ENCODE measurements around the gene CENPM. TPM values are rescaled to one million over a fixed set of nuclear protein-coding genes. Genes with fewer than 3 reads are reported as not detected.

Gene CENPM
- total and polyA plus RNA-seq, 5 experiments from 2014 or later, result 2.1 to 7.2 (median 3.2) TPM

GRCh38 chr22:41923595-41924276, 23.2 kb downstream of the CENPM start:
- Mint-ChIP-seq H3K36me3 (no peaks in the 10 kb centered on the region), H3K4me1 (peaks cover 9 to 46% (median 33%) of the 10 kb centered on the region in 4 donors), H3K27me3 (peaks cover 0 to 3% (median 2%) of the 10 kb centered on the region in 5 donors), H3K27ac (no peak overlapping the region), H3K9me3 (no peaks in the 10 kb centered on the region), H3K4me3 (peak overlapping the region in 1 of 10 donors; percentile 7)
- DNase-seq, result no peak
- no peak for ATAC-seq
- POLR2A ChIA-PET, result interaction anchor here (1.7 to 4.7 kb wide), 2 partner anchors 10 to 16 kb away, joined by 6 to 68 read pairs; no protein-coding TSS in a partner anchor

GRCh38 chr22:41922940-41923594, 23.9 kb downstream of the CENPM start:
- H3K4me3 Mint-ChIP-seq, result no peak overlapping the region
- H3K4me1 Mint-ChIP-seq, result peaks cover 5 to 47% (median 29%) of the 10 kb centered on the region in 4 donors
- no peak for DNase-seq
- ATAC-seq, result no peak
- peak overlapping the region in 3 of 10 donors; percentile 13 to 57 (median 25) for H3K27ac Mint-ChIP-seq
- no peaks in the 10 kb centered on the region for H3K9me3 Mint-ChIP-seq
- no peaks in the 10 kb centered on the region for H3K36me3 Mint-ChIP-seq
- POLR2A ChIA-PET, result interaction anchor here (1.7 to 4.7 kb wide), 2 partner anchors 11 to 17 kb away, joined by 6 to 68 read pairs; no protein-coding TSS in a partner anchor
- H3K27me3 Mint-ChIP-seq, result peaks cover 0 to 3% (median 2%) of the 10 kb centered on the region in 5 donors

- peaks cover 3 to 44% (median 29%) of the 10 kb centered on the region in 4 donors for H3K4me1 Mint-ChIP-seq
- no peaks in the 10 kb centered on the region for H3K9me3 Mint-ChIP-seq
- no peak for DNase-seq
- H3K27ac Mint-ChIP-seq, result peak overlapping the region in 2 of 10 donors; percentile 18 to 32
- POLR2A ChIA-PET, result interaction anchor here (1.7 to 4.7 kb wide), 2 partner anchors 12 to 17 kb away, joined by 6 to 68 read pairs; no protein-coding TSS in a partner anchor
- no peaks in the 10 kb centered on the region for H3K36me3 Mint-ChIP-seq
- no peak overlapping the region for H3K4me3 Mint-ChIP-seq
- H3K27me3 Mint-ChIP-seq, result peaks cover 0 to 3% (median 2%) of the 10 kb centered on the region in 5 donors
- no peak for ATAC-seq
These were observed 24.6 kb downstream of the CENPM start for GRCh38 chr22:41922328-41922727.

GRCh38 chr22:41920271-41920976, 26.5 kb downstream of the CENPM start:
- Mint-ChIP-seq H3K9me3 (no peaks in the 10 kb centered on the region), H3K36me3 (no peaks in the 10 kb centered on the region), H3K4me1 (peaks cover 0 to 50% (median 27%) of the 10 kb centered on the region in 4 donors), H3K27me3 (peaks cover 5 to 18% (median 12%) of the 10 kb centered on the region in 5 donors), H3K4me3 (peak overlapping the region; percentile 60 to 85 (median 72)), H3K27ac (peak overlapping the region in 4 of 10 donors; percentile 33 to 81 (median 58))
- POLR2A ChIA-PET, result interaction anchor here (0.8 to 2.2 kb wide), 5 partner anchors 8 to 87 kb away, joined by 3 to 6 read pairs (median 4); partner anchors contain the start of gene SREBF2
- DNase-seq (no peak), ATAC-seq (peak in 1 of 2 donors; percentile 6)

- peak in 7 of 10 donors; percentile 37 to 78 (median 42) for DNase-seq
- peaks cover 0 to 48% (median 24%) of the 10 kb centered on the region in 4 donors for H3K4me1 Mint-ChIP-seq
- H3K27ac Mint-ChIP-seq, result peak overlapping the region in 4 of 10 donors; percentile 43 to 61 (median 52)
- peaks cover 5 to 18% (median 10%) of the 10 kb centered on the region in 5 donors for H3K27me3 Mint-ChIP-seq
- no peaks in the 10 kb centered on the region for H3K9me3 Mint-ChIP-seq
- H3K36me3 Mint-ChIP-seq, result no peaks in the 10 kb centered on the region
- POLR2A ChIA-PET, result interaction anchor here (0.6 to 2.5 kb wide), 8 partner anchors 8 to 231 kb away, joined by 3 to 6 read pairs (median 4); partner anchors contain the start of genes SNU13, SREBF2 and TNFRSF13C
- peak overlapping the region; percentile 52 to 78 (median 70) for H3K4me3 Mint-ChIP-seq
- ATAC-seq, result peak; percentile 48 to 56
These were observed 27.4 kb downstream of the CENPM start for GRCh38 chr22:41919357-41920224.

- DNase-seq, result peak in 1 of 10 donors; percentile 36
- POLR2A ChIA-PET, result interaction anchor here (1.4 to 2.5 kb wide), 2 partner anchors 7 to 9 kb away, joined by 3 to 6 read pairs; partner anchors contain the start of gene TNFRSF13C
- no peak for ATAC-seq
These were observed 28.8 kb downstream of the CENPM start for GRCh38 chr22:41917903-41918791.

GRCh38 chr22:41917375-41917902, 29.5 kb downstream of the CENPM start:
- POLR2A ChIA-PET, result interaction anchor here (1.4 to 2.5 kb wide), 2 partner anchors 8 to 10 kb away, joined by 3 to 6 read pairs; partner anchors contain the start of gene TNFRSF13C
- no peak for ATAC-seq
- DNase-seq, result no peak
- Mint-ChIP-seq H3K27me3 (peaks cover 13 to 30% (median 16%) of the 10 kb centered on the region in 5 donors), H3K27ac (no peak overlapping the region), H3K4me1 (peaks cover 0 to 43% (median 31%) of the 10 kb centered on the region in 4 donors), H3K4me3 (peak overlapping the region in 1 of 10 donors; percentile 36), H3K9me3 (no peaks in the 10 kb centered on the region), H3K36me3 (no peaks in the 10 kb centered on the region)

More at GRCh38 chr22:41917903-41918791, 28.8 kb downstream of the CENPM start:
- Mint-ChIP-seq H3K27me3 (peaks cover 8 to 23% (median 12%) of the 10 kb centered on the region in 5 donors), H3K9me3 (no peaks in the 10 kb centered on the region), H3K27ac (peak overlapping the region in 6 of 10 donors; percentile 19 to 82 (median 36)), H3K36me3 (no peaks in the 10 kb centered on the region), H3K4me1 (peaks cover 0 to 44% (median 26%) of the 10 kb centered on the region in 4 donors), H3K4me3 (peak overlapping the region; percentile 30 to 83 (median 64))

- no peak for DNase-seq
- Mint-ChIP-seq H3K27ac (no peak overlapping the region), H3K36me3 (no peaks in the 10 kb centered on the region), H3K4me3 (peak overlapping the region in 5 of 10 donors; percentile 10 to 47 (median 20)), H3K4me1 (peaks cover 0 to 39% (median 32%) of the 10 kb centered on the region in 4 donors), H3K27me3 (peaks cover 16 to 36% (median 20%) of the 10 kb centered on the region in 5 donors), H3K9me3 (no peaks in the 10 kb centered on the region)
- ATAC-seq, result no peak
- POLR2A ChIA-PET, result interaction anchor here (1.4 kb wide), 1 partner anchor 9 kb away, joined by 3 read pairs; no protein-coding TSS in a partner anchor
These were observed 30.1 kb downstream of the CENPM start for GRCh38 chr22:41916745-41917358.

GRCh38 chr22:41915786-41916493, 31.0 kb downstream of the CENPM start:
- peak overlapping the region; percentile 45 to 79 (median 58) for H3K4me3 Mint-ChIP-seq
- DNase-seq (no peak), ATAC-seq (no peak)
- H3K27me3 Mint-ChIP-seq, result peaks cover 21 to 44% (median 27%) of the 10 kb centered on the region in 5 donors
- H3K36me3 Mint-ChIP-seq, result no peaks in the 10 kb centered on the region
- H3K27ac Mint-ChIP-seq, result peak overlapping the region in 3 of 10 donors; percentile 34 to 65 (median 56)
- H3K4me1 Mint-ChIP-seq, result peaks cover 4 to 44% (median 36%) of the 10 kb centered on the region in 4 donors
- POLR2A ChIA-PET, result interaction anchor here (1.1 kb wide), 1 partner anchor 83 kb away, joined by 4 read pairs; the partner anchor contains the start of gene SREBF2
- no peaks in the 10 kb centered on the region for H3K9me3 Mint-ChIP-seq

All from naive thymus-derived CD8-positive, alpha-beta T cell (primary cell).